ENCODE results near the gene HSPB2.

- TF ChIP-seq EP300 (IDR thresholded peaks at IDR 0.05; ENCODE audit: borderline replicate concordance in 1 of 2, control insufficient read depth in 1 of 2, low read depth in 2 of 2, low read length in 2 of 2) (no peak), CTCF (IDR thresholded peaks at IDR 0.05 in 2 of 3, conservative IDR thresholded peaks at IDR 0.05 in 1 of 3; ENCODE audit: control insufficient read depth in 2 of 3, extremely low read depth in 1 of 3, insufficient read depth in 1 of 3, low read depth in 3 of 3, low read length in 3 of 3) (no peak), ZNF217 (IDR thresholded peaks at IDR 0.05) (no peak), FOS (IDR thresholded peaks at IDR 0.05; ENCODE audit: borderline replicate concordance, extremely low read depth, insufficient read length) (no peak)
Measured at GRCh38 chr11:111957663-111958444, 45.3 kb downstream of the HSPB2 start.
